Transverse colon (tissue), 4 donors: ENCODE results near the gene ASCC2.

Experiments used
- CTCF ChIP-seq, 5 experiments: fragments of 200-600 bp in 3 of 5; fragments of 450-650 bp in 2 of 5; sonication (generic) in 3 of 5; IDR thresholded peaks; 1 replicate in 2 of 5; 2 replicates in 3 of 5; pipeline ENCODE4 v1.5.1; 2016 to 2017; ENCODE audit warnings: antibody characterized with exemption in 5 of 5, inconsistent platforms in 3 of 5, mild to moderate bottlenecking in 2 of 5, moderate library complexity in 1 of 5
- EP300 ChIP-seq: sonication (generic); formaldehyde crosslinking; IDR thresholded peaks from one replicate; pipeline ENCODE4 v1.6.1; 2017; ENCODE audit warnings: antibody characterized with exemption, low read depth
- POLR2A ChIP-seq: fragments of 450-650 bp; IDR thresholded peaks from one replicate; pipeline ENCODE4 v1.6.1; 2016; ENCODE audit warnings: antibody characterized with exemption, mild to moderate bottlenecking, moderate library complexity
- POLR2AphosphoS5 ChIP-seq, 3 donors: sonication (generic); formaldehyde crosslinking; IDR thresholded peaks; one replicate each; pipeline ENCODE4 v1.6.1; 2016; ENCODE audit warnings: antibody characterized with exemption in 3 of 3

GRCh38 chr22:29739346-29739875, 98.7 kb downstream of the ASCC2 start:
- no peak for TF ChIP-seq CTCF (IDR thresholded peaks at IDR 0.05)
- no peak for TF ChIP-seq POLR2A
- no peak for TF ChIP-seq POLR2AphosphoS5 (IDR thresholded peaks at IDR 0.05)
- no peak for TF ChIP-seq EP300
